Activated naive CD4-positive, alpha-beta T cell (primary cell): Measurements from ENCODE around the gene ATP6AP2.
"Not testable (repeated sequence)": the region's sequence is repeated elsewhere in the genome, so short reads cannot be mapped to it uniquely, and the experiment has no call there.

ENCODE experiments used
- DNase-seq, 4 experiments: peaks; one replicate each; lab custom pipeline; 2025; lab: John Stamatoyannopoulos, UW

Gene ATP6AP2

GRCh38 chrX:40575411-40575810, 5.4 kb upstream of the ATP6AP2 start:
- not testable (repeated sequence) for DNase-seq

DNA sequence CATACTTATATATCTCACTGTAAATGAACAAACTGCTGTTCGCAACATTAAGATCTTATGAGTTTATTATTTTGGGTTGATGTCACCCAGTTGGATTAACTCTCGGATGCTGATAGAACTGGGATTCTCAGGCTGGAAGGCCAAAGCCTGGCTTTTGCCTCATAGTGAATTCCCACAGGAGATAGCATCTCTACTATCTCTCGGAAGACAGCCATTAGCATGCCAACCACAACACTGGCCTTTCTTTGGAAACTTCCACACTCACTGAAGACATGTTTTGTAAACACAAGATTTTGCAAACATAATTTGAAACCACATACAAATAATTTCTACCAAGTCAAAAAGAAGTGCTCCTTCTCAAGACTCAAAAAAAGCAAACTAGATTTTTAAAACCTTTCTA, 4.5 kb upstream of the ATP6AP2 start:
- no peak for DNase-seq

- DNase-seq, result no peak
Observed at GRCh38 chrX:40578039-40578695, 2.6 kb upstream of the ATP6AP2 start.

DNA sequence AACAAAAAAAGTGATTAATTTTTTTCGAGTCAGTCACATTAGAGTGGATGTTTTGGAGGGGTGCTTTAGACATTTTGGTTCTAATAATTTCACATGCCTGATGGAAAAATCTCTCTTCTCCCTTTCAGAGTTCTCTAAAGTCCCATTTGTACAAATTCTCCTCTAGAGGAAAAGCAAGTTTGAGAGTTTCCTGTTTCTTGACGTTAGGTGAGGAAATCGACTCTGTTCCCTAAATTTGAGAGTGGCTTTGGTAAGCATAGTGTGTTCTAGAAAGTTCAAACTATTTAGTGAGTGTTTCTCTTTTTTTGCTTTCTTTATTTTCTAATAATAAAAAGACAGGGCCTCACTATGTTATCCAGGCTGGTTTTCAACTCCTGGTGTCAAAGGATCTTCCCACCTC, 1.6 kb upstream of the ATP6AP2 start:
- no peak for DNase-seq

DNA sequence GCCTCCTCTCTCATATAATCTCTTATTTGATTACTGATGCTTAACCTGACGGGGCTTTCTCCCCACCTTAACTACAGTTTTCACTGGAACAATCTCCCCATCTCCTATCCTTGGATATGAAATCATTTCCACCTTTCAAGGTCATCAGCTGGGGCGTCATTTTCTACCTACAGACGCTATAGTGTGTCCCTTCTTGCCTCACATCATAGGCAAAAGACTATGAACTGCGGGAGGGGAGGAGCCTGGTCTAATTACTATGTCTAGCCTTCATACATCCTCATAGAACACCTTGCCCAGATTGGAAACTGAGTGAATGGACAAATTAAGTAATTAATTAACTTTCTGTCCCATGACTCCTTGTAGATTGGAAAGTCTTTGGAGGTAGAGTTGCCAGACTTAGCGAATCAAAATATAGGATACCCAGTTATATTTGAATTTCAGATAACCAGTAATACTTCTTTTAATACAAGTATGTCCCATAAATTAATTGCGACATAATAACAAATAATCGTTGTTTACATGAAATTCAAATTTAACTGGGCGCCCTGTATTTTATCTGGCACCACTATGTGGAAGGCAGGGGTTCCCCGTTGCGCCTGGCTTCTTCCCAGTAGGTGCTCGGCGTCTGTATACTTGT, 752 bp upstream of the ATP6AP2 start:
- DNase-seq, result no peak

DNA sequence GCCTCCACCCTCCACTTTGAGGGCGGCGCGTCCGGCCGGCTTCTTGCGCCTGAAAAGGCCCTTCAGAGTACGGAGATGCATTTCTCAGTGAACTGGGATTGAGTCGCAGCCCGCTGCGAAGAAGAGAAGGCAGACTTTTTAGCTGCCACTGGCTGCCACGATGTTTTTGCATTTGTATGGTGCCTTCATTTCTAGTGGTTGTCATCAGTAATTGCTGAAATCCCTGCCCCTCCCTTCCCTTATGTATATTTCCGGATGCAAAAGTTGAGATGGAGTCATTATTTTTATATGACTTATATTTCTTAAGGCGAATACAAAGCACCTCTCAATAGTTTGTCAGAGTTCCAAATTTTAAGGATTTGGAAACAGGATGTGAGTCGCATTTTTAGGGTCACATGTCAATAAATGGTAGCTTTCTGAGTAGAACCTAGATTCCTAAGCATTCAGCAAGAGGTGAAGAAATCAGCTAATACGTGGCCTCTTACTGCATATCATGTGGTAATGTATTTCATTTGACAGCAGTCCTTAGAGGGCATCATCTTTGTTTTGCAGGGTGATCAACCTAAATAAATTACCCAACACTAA, 658 bp downstream of the ATP6AP2 start:
- DNase-seq, result peak in 1 of 4 experiments; percentile 11

GRCh38 chrX:40582178-40582577, 1.4 kb downstream of the ATP6AP2 start:
- not testable (repeated sequence) for DNase-seq

- DNase-seq, result no peak
Observed at GRCh38 chrX:40582811-40583210, 2.0 kb downstream of the ATP6AP2 start.

- not testable (repeated sequence) for DNase-seq
Observed at GRCh38 chrX:40587623-40588022, 6.9 kb downstream of the ATP6AP2 start.

- DNase-seq, result not testable (repeated sequence)
Observed at GRCh38 chrX:40589616-40590321, 9.0 kb downstream of the ATP6AP2 start.

DNA sequence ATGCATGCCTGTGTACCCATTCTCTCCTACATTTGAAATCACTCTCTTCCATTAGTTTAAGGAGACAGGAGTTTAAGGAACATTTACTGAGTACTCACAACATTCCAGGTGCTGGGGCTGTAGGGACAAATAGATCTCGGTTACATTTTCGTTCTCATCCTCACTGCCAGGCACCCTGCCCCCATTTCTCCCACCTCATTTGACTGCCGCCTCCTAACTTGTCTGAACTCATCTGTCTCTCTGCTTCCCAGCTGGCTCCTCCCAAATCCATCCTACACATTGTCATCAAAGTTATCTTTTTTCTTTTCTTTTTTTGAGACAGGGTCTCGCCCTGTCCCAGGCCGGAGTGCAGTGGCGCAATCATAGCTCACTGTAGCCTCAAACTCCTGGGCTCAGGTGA, 22.7 kb downstream of the ATP6AP2 start:
- DNase-seq, result no peak

- no peak for DNase-seq
Observed at GRCh38 chrX:40607381-40607780, 26.6 kb downstream of the ATP6AP2 start.

- no peak for DNase-seq
Observed at GRCh38 chrX:40612511-40612910, 31.7 kb downstream of the ATP6AP2 start.

DNA sequence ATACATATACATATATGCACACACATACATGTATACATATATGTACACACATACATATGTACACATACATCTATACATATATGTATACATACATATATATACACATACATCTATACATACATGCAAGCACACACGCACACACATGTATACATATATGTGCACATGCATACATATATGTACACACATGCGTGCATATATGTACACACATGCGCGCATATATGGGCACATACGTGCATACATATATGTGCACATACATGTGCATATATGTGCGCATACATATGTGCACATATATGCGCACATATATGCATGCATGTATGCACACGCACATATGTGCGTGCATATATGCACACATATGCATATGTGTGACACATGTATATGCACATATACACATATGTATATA, 35.2 kb downstream of the ATP6AP2 start:
- no peak for DNase-seq

DNA sequence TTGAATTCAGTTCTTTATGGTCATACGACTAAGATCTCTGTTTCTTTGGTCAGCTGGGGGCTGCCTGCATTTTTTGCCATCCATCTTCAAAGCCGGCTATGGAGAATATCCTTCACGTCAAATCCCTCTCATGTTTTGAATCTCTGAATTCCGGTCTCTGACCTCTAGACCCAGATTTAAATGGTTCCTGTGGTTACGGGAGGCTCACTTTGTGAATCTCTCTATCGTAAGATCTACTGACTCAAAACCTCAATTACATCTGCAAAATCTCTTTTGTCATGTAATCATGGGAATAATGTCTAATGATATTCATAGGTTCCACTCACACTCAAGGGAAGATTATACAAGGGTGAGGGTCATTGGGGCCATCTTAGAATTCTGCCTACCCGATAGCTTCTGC, 36.8 kb downstream of the ATP6AP2 start:
- DNase-seq, result no peak

DNA sequence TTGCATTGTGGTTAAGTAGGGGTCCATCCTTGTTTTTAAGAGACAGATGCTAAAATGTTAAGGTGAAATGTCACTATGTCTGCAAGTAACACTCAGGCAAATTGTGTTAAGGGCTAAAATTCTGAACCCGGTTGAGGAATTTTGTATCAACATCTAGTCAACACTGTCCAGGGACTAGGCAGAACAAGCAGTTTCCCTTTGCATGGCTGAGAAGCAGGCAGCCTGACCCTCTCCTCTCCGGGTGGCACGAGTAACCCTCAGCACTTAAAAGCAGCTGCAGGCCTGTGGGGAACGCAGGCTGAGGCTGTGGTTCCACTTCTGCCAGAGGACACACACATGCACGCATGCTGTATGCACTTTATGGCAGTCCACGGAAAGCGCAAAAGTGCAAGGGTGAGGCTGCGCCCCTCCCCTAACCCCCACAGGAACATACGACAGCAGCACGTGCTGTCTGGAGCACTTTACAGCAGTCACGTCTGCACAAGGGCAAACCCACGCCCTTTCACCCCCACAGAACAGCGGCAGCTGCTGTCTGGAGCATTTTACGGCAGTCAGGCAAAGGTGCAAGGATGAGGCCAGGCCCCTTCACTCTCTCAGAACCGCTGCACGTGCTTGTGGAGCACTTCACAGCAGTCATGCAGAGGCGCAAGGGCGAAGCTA, 41.8 kb downstream of the ATP6AP2 start:
- DNase-seq, result no peak

DNA sequence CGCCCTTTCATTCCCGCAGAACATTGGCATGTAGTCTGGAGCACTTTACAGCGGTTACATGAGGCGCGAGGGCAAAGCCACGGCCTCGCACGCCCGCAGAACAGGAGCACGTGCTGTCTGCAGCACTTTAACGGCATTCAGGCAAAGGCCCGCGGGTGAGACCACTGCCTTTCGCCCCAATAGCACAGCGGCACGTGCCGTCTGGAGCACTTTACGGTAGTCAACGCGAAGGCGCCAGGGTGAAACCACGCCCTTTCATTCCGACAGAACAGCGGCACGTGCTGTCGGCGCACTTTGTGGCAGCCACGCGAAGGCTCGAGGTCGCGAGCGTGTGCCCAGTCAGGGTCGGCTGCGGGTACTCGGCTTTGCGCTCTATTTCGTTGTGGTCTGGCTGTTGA, 42.4 kb downstream of the ATP6AP2 start, which contains the start of gene MPC1L:
Gene MPC1L, plus strand, starts transcription at position 290 of the 398 bp plus-strand sequence. CDS start 138 bp downstream, outside the sequence.
- no peak for DNase-seq

GRCh38 chrX:40623665-40624064, 42.9 kb downstream of the ATP6AP2 start:
- DNase-seq, result no peak

DNA sequence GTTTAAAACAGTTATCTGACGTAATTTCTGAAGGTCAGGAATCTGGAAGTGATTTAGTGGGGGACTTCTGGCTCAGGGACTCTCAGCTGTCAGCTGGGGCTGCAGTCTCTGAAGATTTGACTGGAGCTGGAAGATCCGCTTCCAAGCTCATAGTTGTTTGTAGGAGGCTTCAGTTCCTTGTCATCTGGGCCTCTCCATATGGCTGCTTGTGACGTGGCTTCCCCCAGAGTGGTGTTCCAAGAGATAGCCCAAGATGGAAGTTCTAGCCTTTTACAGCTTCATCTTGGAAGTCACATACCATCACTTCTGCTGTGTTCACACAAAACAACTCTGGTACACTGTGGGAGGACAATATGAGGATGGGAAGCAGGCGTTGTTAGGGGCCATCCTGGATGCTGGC, 44.5 kb downstream of the ATP6AP2 start:
- no peak for DNase-seq

DNA sequence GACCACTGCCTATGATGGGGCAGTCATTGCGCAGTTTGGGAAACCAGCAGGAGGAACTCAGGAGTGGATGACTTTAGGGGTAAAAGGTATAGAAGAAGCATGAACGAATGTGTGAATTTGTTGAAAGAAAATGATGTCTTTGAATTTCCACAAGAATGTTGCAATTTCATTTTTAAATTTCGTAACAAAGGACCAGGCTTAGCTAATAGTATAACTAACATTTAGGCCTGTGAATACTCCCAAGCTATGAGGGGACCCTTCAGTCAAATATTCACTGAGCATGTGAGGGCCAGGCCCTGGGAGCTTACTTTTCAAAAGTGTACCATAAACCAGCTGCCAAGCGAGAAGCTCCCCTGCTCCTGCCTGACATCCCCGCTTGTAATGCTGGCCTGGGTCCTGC, 47.7 kb downstream of the ATP6AP2 start:
- no peak for DNase-seq

DNA sequence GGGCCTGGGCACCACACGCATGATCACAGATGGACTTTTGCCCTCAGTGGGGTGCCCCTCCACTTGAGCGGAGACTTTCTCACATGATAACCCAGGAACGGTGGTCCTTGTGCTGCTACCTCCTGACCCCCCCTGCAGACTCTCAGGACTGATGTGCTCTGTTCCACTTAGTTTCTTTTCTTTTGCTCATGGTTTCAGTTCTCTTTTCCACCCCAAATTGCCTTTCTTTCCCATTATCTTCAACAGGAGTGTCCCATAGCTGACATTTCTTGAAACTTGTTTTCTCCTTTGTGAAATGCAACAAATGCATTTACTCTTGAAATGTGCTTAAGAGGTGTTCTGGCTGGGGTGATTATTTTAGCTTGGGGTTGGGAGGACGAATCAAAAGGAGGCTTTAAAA, 51.4 kb downstream of the ATP6AP2 start:
- no peak for DNase-seq

DNA sequence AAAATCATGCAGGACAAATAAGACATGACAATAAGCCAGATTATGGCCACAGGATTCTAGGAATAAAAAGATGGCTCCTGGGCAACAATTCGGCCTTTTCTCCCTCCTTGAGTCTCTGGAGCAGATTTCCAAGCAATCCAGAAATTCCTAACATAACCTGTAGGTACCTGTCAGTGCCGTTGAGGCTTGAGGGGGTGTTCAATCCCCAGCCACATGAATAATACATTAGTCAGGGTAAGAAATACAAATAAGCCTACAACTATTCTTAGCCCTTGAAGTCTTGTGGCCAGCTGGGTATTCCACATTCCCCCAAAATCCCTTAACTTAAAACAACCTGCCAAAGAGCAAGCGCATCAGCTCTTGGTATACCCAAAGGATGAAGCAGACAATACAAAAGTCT, 56.9 kb downstream of the ATP6AP2 start:
- DNase-seq, result no peak
